K562 (cell line): Measurements from ENCODE around the gene RPL22. TPM values are rescaled to one million over a fixed set of nuclear protein-coding genes. Genes with fewer than 3 reads are reported as not detected.

Experiments used
- ATAC-seq: fragments of 200-7000 bp; cut with Tn5 transposase; 3 replicates; pipeline ENCODE4 v1.9.1; 2020; ENCODE audit warnings: moderate library complexity
- BruUV-seq: library from RNA; stranded (reverse); fragments of 400-500 nt; replicated peaks from 2 replicates; lab custom pipeline; 2021; lab: Mats Ljungman, UMichigan
- CTCF ChIA-PET: fragments of 300-600 bp; formaldehyde crosslinking; extraction: SDS; loops from one replicate; lab custom pipeline; 2021; ENCODE audit warnings: low intra/inter-chr PET ratio; lab: Yijun Ruan, JAX
- POLR2A ChIA-PET: fragments of 300-600, 350-650 bp; sonication (Branson Sonifier 250); formaldehyde crosslinking; extraction: SDS; loops from one replicate; lab custom pipeline; 2021; ENCODE audit warnings: antibody characterized with exemption, inconsistent platforms; lab: Yijun Ruan, JAX
- DNase-seq, 4 experiments: peaks; one replicate each; pipeline versions ENCODE4 v3.0.0 to v3.0.0-alpha.2; 2011 to 2018; ENCODE audit warnings: low spot score in 3 of 4, mixed read lengths in 3 of 4; ENCODE audit errors: extremely low read depth in 1 of 4
- FAIRE-seq: peaks from 2 replicates; lab custom pipeline; 2011; peaks lifted over from hg19 to GRCh38; lab: Jason Lieb, UNC
- H2AFZ ChIP-seq: 2 replicates; pipeline ENCODE4 v1.6.0; 2011; ENCODE audit warnings: low read depth, low read length, control low read depth, inconsistent platforms
- H3K27ac ChIP-seq: fragments of 200-600 bp; 3 replicates; pipeline ENCODE4 v1.8.0; 2011; ENCODE audit warnings: low read depth, mild to moderate bottlenecking, control low read depth, inconsistent platforms, low read length, moderate library complexity, mixed read lengths; ENCODE audit errors: extremely low read depth
- H3K27me3 ChIP-seq, 2 experiments: fragments of 300-600 bp in 1 of 2; 2 replicates in 1 of 2; 3 replicates in 1 of 2; pipeline versions ENCODE4 v1.6.0 to v1.8.0; 2011; ENCODE audit warnings: inconsistent platforms in 2 of 2, low read length in 2 of 2, mild to moderate bottlenecking in 1 of 2, mixed read lengths in 1 of 2, moderate library complexity in 1 of 2; ENCODE audit not compliant: control insufficient read depth in 2 of 2, insufficient read depth in 2 of 2
- H3K36me3 ChIP-seq: fragments of 300-600 bp; 3 replicates; pipeline ENCODE4 v1.8.0; 2011; ENCODE audit warnings: mild to moderate bottlenecking, low read length, inconsistent platforms; ENCODE audit not compliant: control insufficient read depth, insufficient read depth
- H3K4me1 ChIP-seq, 2 experiments: fragments of 200-600 bp in 1 of 2; replicated peaks in 1 of 2; 2 replicates in 1 of 2; 3 replicates in 1 of 2; pipeline versions ENCODE4 v1.5.1 to v1.8.0; 2011; ENCODE audit warnings: inconsistent platforms in 2 of 2, low read length in 2 of 2, mild to moderate bottlenecking in 1 of 2, mixed read lengths in 1 of 2, moderate library complexity in 1 of 2; ENCODE audit not compliant: control insufficient read depth in 2 of 2, insufficient read depth in 2 of 2
- H3K4me2 ChIP-seq: 2 replicates; pipeline ENCODE4 v1.6.1; 2011; ENCODE audit warnings: low read length, control low read depth, inconsistent platforms, mixed read lengths; ENCODE audit not compliant: insufficient read depth
- H3K4me3 ChIP-seq: fragments of 200-600 bp; sonication (generic), shearing (Covaris generic); 2 replicates; pipeline ENCODE4 v1.5.1; 2016; ENCODE audit warnings: control low read depth, inconsistent platforms
- H3K79me2 ChIP-seq: fragments of 200-600 bp; 3 replicates; pipeline ENCODE4 v1.8.0; 2011; ENCODE audit warnings: low read length, inconsistent platforms; ENCODE audit not compliant: control insufficient read depth, insufficient read depth
- H3K9ac ChIP-seq, 2 experiments: 2 replicates each; pipeline versions ENCODE4 v1.6.0 to v1.6.1; 2011; ENCODE audit warnings: low read depth in 2 of 2, low read length in 2 of 2, control low read depth in 1 of 2, inconsistent platforms in 1 of 2, mild to moderate bottlenecking in 1 of 2, mixed read lengths in 1 of 2; ENCODE audit not compliant: insufficient read depth in 1 of 2
- H3K9me1 ChIP-seq: one replicate; pipeline ENCODE4 v1.6.0; 2011; ENCODE audit warnings: inconsistent platforms, mild to moderate bottlenecking, low read length, moderate library complexity; ENCODE audit not compliant: control insufficient read depth, insufficient read depth
- H3K9me3 ChIP-seq: replicated peaks from 2 replicates; pipeline ENCODE4 v1.5.1; 2011; ENCODE audit warnings: low read depth, low read length, inconsistent platforms; ENCODE audit not compliant: control insufficient read depth, insufficient read depth
- H4K20me1 ChIP-seq: replicated peaks from 2 replicates; pipeline ENCODE4 v1.6.1; 2011; ENCODE audit warnings: low read length, inconsistent platforms, mixed read lengths; ENCODE audit not compliant: control insufficient read depth, insufficient read depth
- EP400 ChIP-seq: fragments of 450-650 bp; IDR thresholded peaks from 2 replicates; pipeline ENCODE4 v1.6.1; 2017; ENCODE audit warnings: antibody characterized with exemption, mild to moderate bottlenecking, moderate library complexity
- HMG20A ChIP-seq: fragments of 450-650 bp; formaldehyde crosslinking; conservative IDR thresholded peaks from 2 replicates; pipeline ENCODE4 v1.4.0; 2020; ENCODE audit warnings: mild to moderate bottlenecking, mixed read lengths
- TBP ChIP-seq: optimal IDR thresholded peaks from 2 replicates; pipeline ENCODE3; 2011; ENCODE audit warnings: low read depth, low read length, improper control_type of control experiment
- U2AF2 ChIP-seq: fragments of 200-400 bp; formaldehyde crosslinking; optimal IDR thresholded peaks from 2 replicates; pipeline ENCODE3; 2017; ENCODE audit warnings: low read depth, mild to moderate bottlenecking, low read length
- ZSCAN29 ChIP-seq: fragments of 450-650 bp; IDR thresholded peaks from 2 replicates; pipeline ENCODE4 v1.6.1; 2017
- WGBS: fragments of 100-300 bp; shearing (Covaris generic); methylation state at CpG from one replicate; pipeline ENCODE4 v1.1.6; 2016; ENCODE audit warnings: low coverage, mixed read lengths; ENCODE audit not compliant: insufficient coverage; ENCODE audit errors: missing lambda C conversion rate; 5-methylcytosine and 5-hydroxymethylcytosine counted together
- in situ Hi-C: fragments of 300-500 bp; cut with MboI; formaldehyde crosslinking; loops from 4 replicates; pipeline ENCODE4 v1.15.0; 2018; ENCODE audit warnings: inconsistent platforms, mixed read lengths
- intact Hi-C: fragments of 100-400 bp; cut with micrococcal nuclease; formaldehyde crosslinking; loops from 2 replicates; pipeline ENCODE4 v1.14.2; 2022
- polyA plus RNA-seq, 8 experiments: library from polyadenylated mRNA; depleted of rRNA in 4 of 8; stranded (reverse) in 5 of 8; unstranded in 3 of 8; fragments of >200 nt; fragmentation: Nextera tagmentation in 2 of 8; fragmentation: Illumina TruSeq in 1 of 8; extraction: Ambion mirVana in 2 of 8; extraction: Trizol in 1 of 8; gene quantifications; 2 replicates each; pipeline versions ENCODE4 v1.2.1 to v1.2.3, GENCODE V29; 2011 to 2014; ENCODE audit warnings: inconsistent platforms in 1 of 8, missing spikeins in 1 of 8
- total RNA-seq, 7 experiments: library from RNA; depleted of rRNA in 6 of 7; stranded (reverse); fragments of >200 nt in 6 of 7; fragmentation: Illumina TruSeq in 2 of 7; extraction: Trizol in 2 of 7; gene quantifications; 2 replicates each; pipeline versions ENCODE4 v1.2.1 to v1.2.3, GENCODE V29; 2011 to 2021; ENCODE audit warnings: low replicate concordance in 1 of 7
- TF ChIP-seq, protein P1 (sequence below): IDR thresholded peaks from 2 replicates; pipeline ENCODE4 v1.6.1; 2012; ENCODE audit warnings: low read depth, low read length, improper control_type of control experiment, borderline replicate concordance

RPL22 gene
- total and polyA plus RNA-seq, 9 of the 15 experiments (the other 6 are each of a cell fraction or from before 2014, with no cell fraction given) = 467 to 1,165 (median 607) TPM

DNA sequence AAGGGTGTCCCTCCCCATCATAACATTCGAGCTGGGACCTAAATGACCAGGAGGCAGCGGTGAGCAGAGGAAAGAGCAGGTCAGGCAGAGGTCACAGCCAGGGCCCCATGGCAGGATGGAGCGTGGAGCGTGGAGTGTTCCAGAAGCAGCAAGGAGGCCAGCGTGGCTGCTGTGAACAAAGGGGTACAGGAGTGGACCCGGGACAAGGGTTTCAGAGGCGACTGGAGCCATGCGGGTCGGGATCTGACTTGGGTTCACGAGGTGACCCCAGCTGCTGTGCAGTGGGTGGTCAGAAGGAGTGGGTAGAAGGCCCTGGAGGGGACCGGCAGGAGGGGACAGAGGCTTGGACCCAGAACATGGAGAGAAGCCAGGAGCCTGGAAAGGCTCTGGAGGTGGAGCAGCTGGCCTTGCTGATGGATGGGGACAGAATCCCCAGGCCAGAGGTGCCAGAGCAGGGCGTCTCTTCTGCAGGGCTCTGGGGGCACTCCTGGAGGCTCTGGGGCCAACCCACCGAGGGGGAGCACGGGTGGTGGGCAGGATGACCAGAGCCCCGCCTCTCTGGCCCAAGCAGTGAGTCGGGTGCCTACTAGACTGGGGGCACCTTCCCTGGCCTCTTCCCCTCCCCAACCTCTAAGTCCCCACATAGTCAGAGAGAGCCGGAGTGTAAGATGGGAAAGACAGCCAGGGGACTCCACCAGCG is 21.6 kb downstream of the RPL22 start:
- H3K79me2 ChIP-seq = no peaks in the 10 kb centered on the region
- no peak overlapping the region for H3K4me3 ChIP-seq
- no peak overlapping the region for H2AFZ ChIP-seq
- DNase-seq = no peak
- BruUV-seq = no TSS peak
- H3K27me3 ChIP-seq = peaks cover 0 to 9% of the 10 kb centered on the region in 2 experiments; a peak in 1 of 5 replicates
- ChIA-PET CTCF (no interaction called here), POLR2A (interaction anchor here (0.6 to 1.9 kb wide), 4 partner anchors 10 to 434 kb away, joined by 3 to 7 read pairs (median 4); no protein-coding TSS in a partner anchor)
- H3K4me2 ChIP-seq = no peak overlapping the region
- peaks cover 0 to 20% of the 10 kb centered on the region in 2 experiments; a peak in 1 of 5 replicates for H3K4me1 ChIP-seq
- no peak for TF ChIP-seq EP400
- no peak for TF ChIP-seq TBP
- TF ChIP-seq ZSCAN29 = no peak
- TF ChIP-seq, protein P1, sequence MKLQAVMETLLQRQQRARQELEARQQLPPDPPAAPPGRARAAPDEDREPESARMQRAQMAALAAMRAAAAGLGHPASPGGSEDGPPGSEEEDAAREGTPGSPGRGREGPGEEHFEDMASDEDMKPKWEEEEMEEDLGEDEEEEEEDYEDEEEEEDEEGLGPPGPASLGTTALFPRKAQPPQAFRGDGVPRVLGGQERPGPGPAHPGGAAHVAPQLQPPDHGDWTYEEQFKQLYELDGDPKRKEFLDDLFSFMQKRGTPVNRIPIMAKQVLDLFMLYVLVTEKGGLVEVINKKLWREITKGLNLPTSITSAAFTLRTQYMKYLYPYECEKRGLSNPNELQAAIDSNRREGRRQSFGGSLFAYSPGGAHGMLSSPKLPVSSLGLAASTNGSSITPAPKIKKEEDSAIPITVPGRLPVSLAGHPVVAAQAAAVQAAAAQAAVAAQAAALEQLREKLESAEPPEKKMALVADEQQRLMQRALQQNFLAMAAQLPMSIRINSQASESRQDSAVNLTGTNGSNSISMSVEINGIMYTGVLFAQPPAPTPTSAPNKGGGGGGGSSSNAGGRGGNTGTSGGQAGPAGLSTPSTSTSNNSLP = no peak
- no peak for TF ChIP-seq HMG20A (CRISPR knock-in tag)
- TF ChIP-seq U2AF2 = no peak
- H3K9ac ChIP-seq = peak overlapping the region in 1 of 2 experiments; percentile 75; a peak in 2 of 4 replicates
- no peaks in the 10 kb centered on the region for H3K9me3 ChIP-seq
- H3K27ac ChIP-seq = no peak overlapping the region
- FAIRE-seq = no peak
- 17% methylated on average over 18 of the region's 18 CpGs for WGBS
- in situ Hi-C loops = no loop called here
- peak; percentile 19; the same call in 1 of the 3 replicates for ATAC-seq
- no peaks in the 10 kb centered on the region for H3K36me3 ChIP-seq
- peaks cover 27% of the 10 kb centered on the region; the same call in 1 of the 2 replicates for H4K20me1 ChIP-seq
- intact Hi-C loops = no loop called here
- H3K9me1 ChIP-seq = no peaks in the 10 kb centered on the region
